Measurements from ENCODE around the gene CPA5. TPM values are rescaled to one million over a fixed set of nuclear protein-coding genes. Genes with fewer than 3 reads are reported as not detected.

Gene CPA5
- total and polyA plus RNA-seq, 9 of the 15 experiments (the other 6 are each of a cell fraction or from before 2014, with no cell fraction given): 0.13 to 2.4 (median 0.91) TPM

DNA sequence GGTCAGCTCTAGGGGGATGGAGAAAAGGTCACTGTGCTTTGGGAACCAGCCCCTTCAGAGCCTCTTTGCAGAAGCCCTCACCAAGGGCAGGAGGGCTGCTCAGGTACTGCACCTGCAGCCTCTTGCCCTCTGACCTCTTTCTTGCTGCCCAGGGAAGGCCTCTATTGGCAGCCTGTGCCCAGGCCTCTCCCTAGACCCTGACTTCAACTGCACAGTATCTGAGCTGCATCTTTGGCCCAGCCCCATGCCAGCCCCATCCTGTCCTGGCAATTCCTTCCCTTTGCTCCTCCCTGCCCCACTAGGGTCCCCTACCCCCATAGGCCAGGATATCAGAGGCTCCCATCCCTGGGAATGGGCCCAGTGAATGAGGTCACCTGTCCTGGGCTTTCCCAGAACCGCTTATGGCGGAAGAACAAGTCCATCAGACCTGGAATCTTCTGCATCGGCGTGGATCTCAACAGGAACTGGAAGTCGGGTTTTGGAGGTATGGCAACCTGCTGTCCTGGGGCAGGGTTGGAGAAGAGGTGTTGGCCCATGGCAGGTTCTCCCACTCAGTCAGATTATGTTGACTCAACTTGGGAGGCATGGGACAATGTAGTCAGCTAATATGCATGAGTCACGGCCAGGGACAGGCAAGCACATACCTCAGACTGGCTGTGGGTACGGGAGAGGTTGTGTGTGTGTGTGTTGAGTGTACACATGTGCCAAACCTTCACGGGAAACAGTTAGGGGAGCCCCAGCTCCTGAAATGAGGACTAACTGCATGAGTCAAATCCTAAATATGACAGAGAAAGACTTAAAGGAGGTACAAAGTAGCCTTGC lies 18.6 kb downstream of the CPA5 start (continued):
- TF ChIP-seq, protein P1, sequence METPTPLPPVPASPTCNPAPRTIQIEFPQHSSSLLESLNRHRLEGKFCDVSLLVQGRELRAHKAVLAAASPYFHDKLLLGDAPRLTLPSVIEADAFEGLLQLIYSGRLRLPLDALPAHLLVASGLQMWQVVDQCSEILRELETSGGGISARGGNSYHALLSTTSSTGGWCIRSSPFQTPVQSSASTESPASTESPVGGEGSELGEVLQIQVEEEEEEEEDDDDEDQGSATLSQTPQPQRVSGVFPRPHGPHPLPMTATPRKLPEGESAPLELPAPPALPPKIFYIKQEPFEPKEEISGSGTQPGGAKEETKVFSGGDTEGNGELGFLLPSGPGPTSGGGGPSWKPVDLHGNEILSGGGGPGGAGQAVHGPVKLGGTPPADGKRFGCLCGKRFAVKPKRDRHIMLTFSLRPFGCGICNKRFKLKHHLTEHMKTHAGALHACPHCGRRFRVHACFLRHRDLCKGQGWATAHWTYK (CRISPR knock-in tag; IDR thresholded peaks at IDR 0.05): no peak

GRCh38 chr7:130364451-130364850 lies 19.8 kb downstream of the CPA5 start:
- FAIRE-seq (no peak), DNase-seq (ENCODE audit: extremely low read depth in 1 of 4, low spot score in 3 of 4) (peak in 1 of 4 experiments; percentile 21), ATAC-seq (no peak)
- no peak overlapping the region for H2AFZ ChIP-seq (ENCODE audit: low read depth, low read length)
- in situ Hi-C loops (cut with MboI) (no loop called here), intact Hi-C loops (cut with micrococcal nuclease) (loop anchor here (10.0 kb wide), 1 partner anchor 290 kb away; the partner anchor contains the start of gene KLHDC10)
- H3K4me3 ChIP-seq: no peak overlapping the region
- H3K9me3 ChIP-seq (replicated peaks; ENCODE audit: control insufficient read depth, insufficient read depth, low read depth, low read length): peaks cover 4% of the 10 kb centered on the region; the same call in 1 of the 2 replicates
- H3K27ac ChIP-seq (ENCODE audit: extremely low read depth, low read depth, low read length): no peak overlapping the region
- peaks cover 15 to 38% of the 10 kb centered on the region in 2 experiments for H3K27me3 ChIP-seq (ENCODE audit: control insufficient read depth in 2 of 2, insufficient read depth in 2 of 2, low read length in 2 of 2)
- BruUV-seq (replicated peaks): no TSS peak
- no peaks in the 10 kb centered on the region for H3K9me1 ChIP-seq (ENCODE audit: control insufficient read depth, insufficient read depth, low read length)
- H3K4me1 ChIP-seq (replicated peaks in 1 of 2; ENCODE audit: control insufficient read depth in 2 of 2, insufficient read depth in 2 of 2, low read length in 2 of 2): no peaks in the 10 kb centered on the region; a peak in 2 of 5 replicates
- 11% methylated on average over 4 of the region's 4 CpGs for WGBS (ENCODE audit: insufficient coverage, low coverage, missing lambda C conversion rate)
- H4K20me1 ChIP-seq (replicated peaks; ENCODE audit: control insufficient read depth, insufficient read depth, low read length): no peaks in the 10 kb centered on the region
- POLR2A ChIA-PET: interaction anchor here (2.1 kb wide), 1 partner anchor 8 kb away, joined by 8 read pairs; no protein-coding TSS in a partner anchor
- TF ChIP-seq NFIX (CRISPR knock-in tag; IDR thresholded peaks at IDR 0.05; ENCODE audit: low read depth) (peak; percentile 44; the same call in 1 of the 2 replicates), NFIC (IDR thresholded peaks at IDR 0.05) (peak; percentile 93), ZNF165 (CRISPR knock-in tag; IDR thresholded peaks at IDR 0.05; ENCODE audit: borderline replicate concordance) (no peak), GABPB1 (CRISPR knock-in tag; IDR thresholded peaks at IDR 0.05) (no peak), ARID2 (IDR thresholded peaks at IDR 0.05) (no peak), REST (IDR thresholded peaks at IDR 0.05; ENCODE audit: borderline replicate concordance) (peak; percentile 21; the same call in 1 of the 2 replicates), REST (CRISPR knock-in tag; IDR thresholded peaks at IDR 0.05; ENCODE audit: low read depth) (no peak), ARNT (IDR thresholded peaks at IDR 0.05) (no peak), SIN3B (IDR thresholded peaks at IDR 0.05; ENCODE audit: low read depth) (no peak)
- no peaks in the 10 kb centered on the region for H3K36me3 ChIP-seq (ENCODE audit: control insufficient read depth, insufficient read depth, low read length)
- no peak overlapping the region for H3K4me2 ChIP-seq (ENCODE audit: insufficient read depth, low read length)
- H3K79me2 ChIP-seq (ENCODE audit: control insufficient read depth, insufficient read depth, low read length): no peaks in the 10 kb centered on the region
- no peak overlapping the region for H3K9ac ChIP-seq (ENCODE audit: insufficient read depth in 1 of 2, low read depth in 2 of 2, low read length in 2 of 2)
- CTCF ChIA-PET (ENCODE audit: low intra/inter-chr PET ratio): no interaction called here

All from K562 (cell line).